Measurements from ENCODE around the gene LFNG. TPM values are rescaled to one million over a fixed set of nuclear protein-coding genes. Genes with fewer than 3 reads are reported as not detected.
A peak's percentile ranks its signal among the peaks of the same experiment; 100 is the strongest.

LFNG gene
- total RNA-seq, 5 donors from 2014 or later (not counting 1 experiment from before 2014, with no cell fraction given): 110 to 198 (median 182) TPM

DNA sequence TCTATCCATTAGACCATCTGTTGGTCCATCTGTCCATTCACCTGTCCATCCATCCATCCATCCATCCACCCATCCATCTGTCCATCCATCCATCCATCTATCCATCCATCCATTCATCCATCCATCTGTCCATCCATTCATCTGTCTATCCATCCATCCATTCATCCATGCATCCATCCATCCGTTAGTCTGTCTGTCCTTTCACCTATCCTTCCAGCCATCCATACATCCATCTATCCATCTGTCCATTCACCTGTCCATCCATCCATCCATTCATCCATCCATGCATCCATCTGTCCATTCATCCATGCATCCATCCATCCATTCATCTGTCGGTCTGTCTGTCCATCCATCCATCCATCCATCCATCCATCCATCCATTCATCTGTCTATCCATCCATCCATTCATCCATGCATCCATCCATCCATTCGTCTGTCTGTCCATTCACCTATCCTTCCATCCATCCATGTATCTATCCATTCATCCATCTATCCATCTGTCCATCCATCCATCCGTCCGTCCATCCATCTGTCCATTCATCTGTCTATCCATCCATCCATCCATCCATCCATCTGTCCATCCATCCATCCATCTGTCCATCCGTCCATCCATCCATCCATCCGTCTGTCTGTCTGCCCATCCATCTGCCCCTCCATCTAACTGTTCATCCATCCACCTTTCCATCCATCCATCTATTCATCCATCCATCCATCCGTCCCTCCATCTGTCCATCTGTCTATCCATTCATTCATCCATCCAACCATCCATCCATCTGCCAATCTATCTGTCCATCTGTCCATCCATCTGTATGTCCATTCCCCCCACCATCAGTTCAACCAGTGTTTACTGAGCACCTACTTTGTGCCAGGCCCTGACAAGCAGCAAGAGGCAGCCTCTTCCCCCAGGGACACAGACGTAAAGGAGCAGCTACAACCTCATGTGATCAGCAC lies 4.8 kb upstream of the LFNG start:
- Mint-ChIP-seq H3K36me3 (no peaks in the 10 kb centered on the region), H3K27ac (no peak overlapping the region), H3K4me3 (no peak overlapping the region), H3K27me3 (no peaks in the 10 kb centered on the region), H3K9me3 (no peaks in the 10 kb centered on the region), H3K4me1 (peaks cover 38 to 56% (median 54%) of the 10 kb centered on the region in 3 donors)
- H3K36me3 ChIP-seq (ENCODE audit: control insufficient read depth in 2 of 2, extremely low read depth in 1 of 2, insufficient read depth in 1 of 2, low read length in 1 of 2): no peaks in the 10 kb centered on the region
- ChIA-PET CTCF (no interaction called here), POLR2A (no interaction called here)
- H3K4me3 ChIP-seq (ENCODE audit: control insufficient read depth in 1 of 2, extremely low read depth in 1 of 2, low read length in 1 of 2): no peak overlapping the region
- 90% methylated on average over 8 of the region's 9 CpGs for WGBS (ENCODE audit: insufficient coverage)
- no peak for DNase-seq
- no peaks in the 10 kb centered on the region for H3K9me3 ChIP-seq
- no peaks in the 10 kb centered on the region for H3K27me3 ChIP-seq (replicated peaks in 1 of 2; ENCODE audit: control insufficient read depth in 2 of 2, extremely low read depth in 1 of 2, insufficient read depth in 2 of 2, low read length in 1 of 2)
- H3K4me1 ChIP-seq (ENCODE audit: control insufficient read depth in 1 of 2, extremely low read depth in 1 of 2, insufficient read depth in 2 of 2, low read length in 2 of 2): peaks cover 25 to 61% of the 10 kb centered on the region in 2 experiments
- no peak overlapping the region for H3K27ac ChIP-seq (ENCODE audit: low read length)
- ATAC-seq (replicated peaks in 1 of 4): no peak

DNA sequence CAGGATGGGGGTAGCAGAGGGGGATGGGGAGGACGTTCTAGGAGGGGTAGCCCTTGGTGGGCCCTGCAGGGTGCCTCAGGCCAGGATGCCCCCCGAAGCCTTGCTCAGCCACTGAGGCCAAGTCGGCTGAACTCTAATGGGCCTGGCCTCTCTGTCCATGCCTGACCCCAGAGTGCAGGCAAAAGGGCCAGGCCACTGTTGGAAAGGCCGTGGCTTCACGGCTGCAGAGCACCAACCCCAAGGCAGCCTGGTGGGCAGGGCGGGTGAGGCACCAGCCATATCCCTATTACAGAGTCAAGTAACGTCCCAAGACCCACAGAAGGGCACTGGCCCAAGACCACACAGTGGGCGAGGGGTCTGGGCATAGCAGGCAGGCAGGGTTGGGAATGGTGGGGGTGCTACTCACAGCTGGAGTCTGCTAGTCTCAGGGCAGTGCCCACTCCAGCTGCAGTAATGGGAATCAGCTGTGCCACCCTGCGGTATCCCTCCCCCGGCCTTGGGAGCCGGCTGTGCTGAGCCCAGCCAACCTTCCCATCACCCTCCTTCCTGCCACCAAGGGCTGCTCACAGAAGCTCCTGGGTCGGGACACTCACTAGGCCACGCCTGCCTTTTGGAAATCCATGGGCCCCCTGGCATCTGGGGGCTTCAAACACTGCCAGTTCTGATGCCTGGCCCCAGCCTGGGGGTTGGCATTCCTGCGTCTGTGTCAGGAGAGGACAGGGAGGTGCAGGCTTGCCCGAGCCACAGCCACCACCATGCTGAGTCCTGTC lies 4.0 kb upstream of the LFNG start:
- Mint-ChIP-seq H3K4me1 (peaks cover 30 to 47% (median 45%) of the 10 kb centered on the region in 3 donors), H3K9me3 (no peaks in the 10 kb centered on the region), H3K4me3 (no peak overlapping the region), H3K36me3 (peaks cover under 1% of the 10 kb centered on the region), H3K27me3 (no peaks in the 10 kb centered on the region), H3K27ac (peak overlapping the region in 1 of 2 donors; percentile 48)
- peaks cover 19 to 52% of the 10 kb centered on the region in 2 experiments for H3K4me1 ChIP-seq (ENCODE audit: control insufficient read depth in 1 of 2, extremely low read depth in 1 of 2, insufficient read depth in 2 of 2, low read length in 2 of 2)
- H3K27ac ChIP-seq (ENCODE audit: low read length): no peak overlapping the region
- ATAC-seq (replicated peaks in 1 of 4): no peak
- no peaks in the 10 kb centered on the region for H3K27me3 ChIP-seq (replicated peaks in 1 of 2; ENCODE audit: control insufficient read depth in 2 of 2, extremely low read depth in 1 of 2, insufficient read depth in 2 of 2, low read length in 1 of 2)
- DNase-seq: peak in 1 of 35 experiments; percentile 0
- ChIA-PET POLR2A (no interaction called here), CTCF (no interaction called here)
- WGBS (ENCODE audit: insufficient coverage): 94% methylated on average over 11 of the region's 15 CpGs
- H3K9me3 ChIP-seq: no peaks in the 10 kb centered on the region
- no peaks in the 10 kb centered on the region for H3K36me3 ChIP-seq (ENCODE audit: control insufficient read depth in 2 of 2, extremely low read depth in 1 of 2, insufficient read depth in 1 of 2, low read length in 1 of 2)
- no peak overlapping the region for H3K4me3 ChIP-seq (ENCODE audit: control insufficient read depth in 1 of 2, extremely low read depth in 1 of 2, low read length in 1 of 2)

DNA sequence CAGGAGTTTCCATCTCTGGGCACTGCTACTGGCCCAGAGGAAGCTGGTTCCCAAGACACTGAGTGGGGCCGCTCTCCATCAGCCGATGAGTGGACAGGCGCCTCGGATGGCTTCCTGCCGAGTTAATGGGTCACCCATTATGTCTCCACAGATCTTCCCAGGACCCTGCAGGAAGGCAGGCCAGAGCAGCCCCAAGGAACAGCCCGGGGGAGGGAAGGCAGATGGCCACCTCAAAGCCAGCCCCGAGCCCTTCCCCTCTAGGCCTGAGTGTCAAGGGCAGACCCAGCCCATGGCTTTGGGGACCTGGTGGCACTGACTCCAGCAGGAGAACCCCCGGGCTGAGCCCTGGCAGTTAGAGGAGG lies 3.4 kb upstream of the LFNG start:
- no peak overlapping the region for H3K4me3 ChIP-seq (ENCODE audit: control insufficient read depth in 1 of 2, extremely low read depth in 1 of 2, low read length in 1 of 2)
- Mint-ChIP-seq H3K4me3 (no peak overlapping the region), H3K27ac (peak overlapping the region in 1 of 2 donors; percentile 4), H3K27me3 (no peaks in the 10 kb centered on the region), H3K36me3 (peaks cover 4% of the 10 kb centered on the region), H3K9me3 (no peaks in the 10 kb centered on the region), H3K4me1 (peaks cover 30 to 42% (median 40%) of the 10 kb centered on the region in 3 donors)
- H3K9me3 ChIP-seq: no peaks in the 10 kb centered on the region
- H3K27me3 ChIP-seq (replicated peaks in 1 of 2; ENCODE audit: control insufficient read depth in 2 of 2, extremely low read depth in 1 of 2, insufficient read depth in 2 of 2, low read length in 1 of 2): no peaks in the 10 kb centered on the region
- H3K27ac ChIP-seq (ENCODE audit: low read length): no peak overlapping the region
- POLR2A ChIA-PET: no interaction called here
- H3K36me3 ChIP-seq (ENCODE audit: control insufficient read depth in 2 of 2, extremely low read depth in 1 of 2, insufficient read depth in 1 of 2, low read length in 1 of 2): no peaks in the 10 kb centered on the region
- peaks cover 14 to 47% of the 10 kb centered on the region in 2 experiments for H3K4me1 ChIP-seq (ENCODE audit: control insufficient read depth in 1 of 2, extremely low read depth in 1 of 2, insufficient read depth in 2 of 2, low read length in 2 of 2)
- DNase-seq (no peak), ATAC-seq (replicated peaks in 1 of 4) (no peak)
- CTCF ChIA-PET: no interaction called here
- 100% methylated on average over 4 of the region's 8 CpGs for WGBS (ENCODE audit: insufficient coverage)

DNA sequence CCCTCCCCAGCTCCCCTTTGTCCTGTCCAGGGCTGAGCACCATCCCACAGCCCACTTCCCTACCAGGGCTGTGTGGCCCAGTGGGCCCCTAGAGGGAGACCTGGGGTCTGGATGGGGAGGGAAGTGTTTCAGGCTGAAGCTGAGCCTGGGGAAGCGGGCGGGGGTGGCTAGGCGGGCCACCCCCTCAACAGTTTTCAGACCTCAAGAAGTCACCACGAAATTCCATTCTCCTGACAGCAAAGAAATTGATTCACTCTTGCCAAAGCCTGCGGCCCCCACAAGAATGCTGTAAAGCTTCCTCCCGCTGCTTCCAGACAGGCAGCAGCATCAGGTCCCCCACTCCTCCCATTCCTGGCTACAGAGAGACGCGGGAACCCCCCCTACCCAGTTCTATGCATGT lies 2.5 kb upstream of the LFNG start:
- ATAC-seq (replicated peaks in 1 of 4) (no peak), DNase-seq (no peak)
- H3K27ac Mint-ChIP-seq: peak overlapping the region; percentile 11 to 81
- H3K36me3 Mint-ChIP-seq: peaks cover 8% of the 10 kb centered on the region
- H3K9me3 ChIP-seq: no peaks in the 10 kb centered on the region
- ChIA-PET POLR2A (no interaction called here), CTCF (no interaction called here)
- H3K27me3 ChIP-seq (replicated peaks in 1 of 2; ENCODE audit: control insufficient read depth in 2 of 2, extremely low read depth in 1 of 2, insufficient read depth in 2 of 2, low read length in 1 of 2): no peaks in the 10 kb centered on the region
- H3K4me3 Mint-ChIP-seq: peak overlapping the region in 1 of 3 donors; percentile 72
- H3K27me3 Mint-ChIP-seq: no peaks in the 10 kb centered on the region
- no peaks in the 10 kb centered on the region for H3K36me3 ChIP-seq (ENCODE audit: control insufficient read depth in 2 of 2, extremely low read depth in 1 of 2, insufficient read depth in 1 of 2, low read length in 1 of 2)
- H3K27ac ChIP-seq (ENCODE audit: low read length): no peak overlapping the region
- H3K4me3 ChIP-seq (ENCODE audit: control insufficient read depth in 1 of 2, extremely low read depth in 1 of 2, low read length in 1 of 2): no peak overlapping the region
- peaks cover 31 to 39% (median 38%) of the 10 kb centered on the region in 3 donors for H3K4me1 Mint-ChIP-seq
- H3K9me3 Mint-ChIP-seq: no peaks in the 10 kb centered on the region
- WGBS (ENCODE audit: insufficient coverage): 78% methylated on average over 6 of the region's 8 CpGs
- H3K4me1 ChIP-seq (ENCODE audit: control insufficient read depth in 1 of 2, extremely low read depth in 1 of 2, insufficient read depth in 2 of 2, low read length in 2 of 2): peaks cover 12 to 47% of the 10 kb centered on the region in 2 experiments

DNA sequence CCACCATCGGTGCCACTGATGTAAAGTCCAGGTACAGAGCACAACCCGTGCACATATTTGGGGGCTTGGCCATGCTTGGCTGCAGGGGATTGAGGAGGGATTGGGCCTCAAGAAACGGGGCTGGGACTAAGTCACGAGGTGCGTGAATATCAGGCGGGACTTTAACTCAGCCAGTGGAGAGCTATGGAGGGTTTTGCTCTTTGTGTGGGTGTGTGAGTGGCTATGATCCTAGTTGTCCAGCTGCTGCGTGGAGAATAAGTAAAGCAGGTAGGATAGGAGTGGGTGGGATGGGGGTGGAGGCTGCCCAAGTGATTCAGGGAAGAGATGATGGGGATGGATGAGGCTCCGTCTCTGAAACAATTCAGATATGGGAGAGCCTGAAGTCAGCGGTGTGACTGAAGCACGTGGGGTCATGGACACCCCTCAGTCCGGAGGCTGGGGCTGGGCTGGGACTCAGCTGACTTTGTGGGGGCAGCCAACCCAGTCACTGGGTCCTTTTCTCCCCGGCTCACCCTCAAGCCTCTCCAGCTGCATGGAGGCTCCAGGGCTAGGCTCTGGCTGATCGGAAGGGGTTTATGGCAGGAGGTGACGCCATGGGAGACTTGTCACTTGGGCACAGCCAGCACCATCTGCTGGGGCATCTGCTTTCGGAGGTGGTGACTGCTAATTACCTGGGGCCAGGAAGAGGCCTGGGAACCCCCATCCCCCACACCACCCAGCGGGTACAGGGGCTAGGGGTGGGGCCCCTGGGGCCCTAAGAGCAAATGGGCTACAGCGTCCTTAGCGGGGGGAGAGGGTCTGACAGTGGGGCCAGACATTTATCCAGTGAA lies 1.7 kb upstream of the LFNG start:
- DNase-seq (no peak), ATAC-seq (replicated peaks in 1 of 4) (no peak)
- Histone ChIP-seq H3K4me3 (ENCODE audit: control insufficient read depth in 1 of 2, extremely low read depth in 1 of 2, low read length in 1 of 2) (no peak overlapping the region), H3K27me3 (replicated peaks in 1 of 2; ENCODE audit: control insufficient read depth in 2 of 2, extremely low read depth in 1 of 2, insufficient read depth in 2 of 2, low read length in 1 of 2) (no peaks in the 10 kb centered on the region), H3K4me1 (ENCODE audit: control insufficient read depth in 1 of 2, extremely low read depth in 1 of 2, insufficient read depth in 2 of 2, low read length in 2 of 2) (peaks cover 8 to 47% of the 10 kb centered on the region in 2 experiments), H3K36me3 (ENCODE audit: control insufficient read depth in 2 of 2, extremely low read depth in 1 of 2, insufficient read depth in 1 of 2, low read length in 1 of 2) (no peaks in the 10 kb centered on the region), H3K27ac (ENCODE audit: low read length) (no peak overlapping the region), H3K9me3 (no peaks in the 10 kb centered on the region)
- Mint-ChIP-seq H3K27me3 (no peaks in the 10 kb centered on the region), H3K4me1 (peaks cover 25 to 37% (median 35%) of the 10 kb centered on the region in 3 donors), H3K27ac (peak overlapping the region; percentile 61 to 81), H3K4me3 (peak overlapping the region; percentile 66 to 78 (median 72)), H3K36me3 (peaks cover 12% of the 10 kb centered on the region), H3K9me3 (no peaks in the 10 kb centered on the region)
- CTCF ChIA-PET: no interaction called here
- 92% methylated on average over 15 of the region's 18 CpGs for WGBS (ENCODE audit: insufficient coverage)
- POLR2A ChIA-PET: no interaction called here

DNA sequence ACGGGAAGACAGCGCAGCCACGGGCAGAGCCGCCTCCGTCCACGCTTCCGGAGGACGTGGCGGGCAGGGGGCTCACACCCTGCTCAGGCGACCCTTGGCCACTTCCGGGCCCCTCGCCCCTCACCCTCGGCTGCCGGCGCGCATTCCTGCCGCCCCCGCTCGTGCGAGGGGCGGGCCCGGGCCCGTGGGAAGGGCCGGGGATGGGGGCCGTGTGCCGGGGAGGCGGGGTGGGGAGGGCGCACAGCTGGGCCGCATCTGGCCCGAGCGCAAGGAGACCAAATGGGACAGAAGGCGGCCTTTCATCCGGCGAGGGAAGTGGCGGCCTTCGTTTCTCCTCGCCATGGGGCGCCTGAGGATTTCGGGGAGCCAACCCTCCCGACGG lies 846 bp upstream of the LFNG start:
- H3K9me3 ChIP-seq: no peaks in the 10 kb centered on the region
- Mint-ChIP-seq H3K27ac (peak overlapping the region; percentile 64 to 78), H3K27me3 (no peaks in the 10 kb centered on the region), H3K4me1 (peaks cover 21 to 35% (median 34%) of the 10 kb centered on the region in 3 donors), H3K9me3 (no peaks in the 10 kb centered on the region), H3K36me3 (peaks cover 13% of the 10 kb centered on the region), H3K4me3 (peak overlapping the region; percentile 72 to 78 (median 74))
- H3K36me3 ChIP-seq (ENCODE audit: control insufficient read depth in 2 of 2, extremely low read depth in 1 of 2, insufficient read depth in 1 of 2, low read length in 1 of 2): peaks cover 0 to 2% of the 10 kb centered on the region in 2 donors
- peaks cover 10 to 47% of the 10 kb centered on the region in 2 experiments for H3K4me1 ChIP-seq (ENCODE audit: control insufficient read depth in 1 of 2, extremely low read depth in 1 of 2, insufficient read depth in 2 of 2, low read length in 2 of 2)
- DNase-seq (no peak), ATAC-seq (replicated peaks in 1 of 4) (no peak)
- H3K4me3 ChIP-seq (ENCODE audit: control insufficient read depth in 1 of 2, extremely low read depth in 1 of 2, low read length in 1 of 2): peak overlapping the region; percentile 29 to 50
- WGBS (ENCODE audit: insufficient coverage): 4% methylated on average over 34 of the region's 41 CpGs
- no peaks in the 10 kb centered on the region for H3K27me3 ChIP-seq (replicated peaks in 1 of 2; ENCODE audit: control insufficient read depth in 2 of 2, extremely low read depth in 1 of 2, insufficient read depth in 2 of 2, low read length in 1 of 2)
- ChIA-PET POLR2A (no interaction called here), CTCF (no interaction called here)
- peak overlapping the region; percentile 25 for H3K27ac ChIP-seq (ENCODE audit: low read length)
